Measurements from ENCODE around the gene TRIM25. TPM values are rescaled to one million over a fixed set of nuclear protein-coding genes. Genes with fewer than 3 reads are reported as not detected.

TRIM25 gene
- total RNA-seq, 1 donor from 2014 or later: 114 TPM

GRCh38 chr17:56926704-56927103 is 12.9 kb upstream of the TRIM25 start:
- no peak for DNase-seq (ENCODE audit: low spot score)

GRCh38 chr17:56926270-56926669 is 12.4 kb upstream of the TRIM25 start:
- no peak for DNase-seq (ENCODE audit: low spot score)

- DNase-seq (ENCODE audit: low spot score): no peak
Observed at GRCh38 chr17:56925088-56925487, 11.2 kb upstream of the TRIM25 start.

GRCh38 chr17:56919717-56920116 is 5.9 kb upstream of the TRIM25 start:
- DNase-seq (ENCODE audit: low spot score): no peak

- no peak for DNase-seq (ENCODE audit: low spot score)
Observed at GRCh38 chr17:56918916-56919315, 5.1 kb upstream of the TRIM25 start.

GRCh38 chr17:56917559-56918296 is 3.9 kb upstream of the TRIM25 start:
- DNase-seq (ENCODE audit: low spot score): no peak

GRCh38 chr17:56914581-56915273 is 878 bp upstream of the TRIM25 start:
- no peak for DNase-seq (ENCODE audit: low spot score)

- DNase-seq (ENCODE audit: low spot score): peak; percentile 89
Observed at GRCh38 chr17:56913353-56913866, 439 bp downstream of the TRIM25 start.

GRCh38 chr17:56913000-56913311 is 893 bp downstream of the TRIM25 start:
- DNase-seq (ENCODE audit: low spot score): no peak

- peak; percentile 89 for DNase-seq (ENCODE audit: low spot score)
Observed at GRCh38 chr17:56912105-56912999, 1.5 kb downstream of the TRIM25 start.

- no peak for DNase-seq (ENCODE audit: low spot score)
Observed at GRCh38 chr17:56910509-56911235, 3.2 kb downstream of the TRIM25 start.

GRCh38 chr17:56909742-56910508 is 3.9 kb downstream of the TRIM25 start:
- DNase-seq (ENCODE audit: low spot score): no peak

GRCh38 chr17:56908001-56908542 is 5.8 kb downstream of the TRIM25 start:
- DNase-seq (ENCODE audit: low spot score): no peak

GRCh38 chr17:56903560-56903959 is 10.3 kb downstream of the TRIM25 start:
- DNase-seq (ENCODE audit: low spot score): no peak

GRCh38 chr17:56902348-56902747 is 11.5 kb downstream of the TRIM25 start:
- peak; percentile 57 for DNase-seq (ENCODE audit: low spot score)

GRCh38 chr17:56899403-56899802 is 14.4 kb downstream of the TRIM25 start:
- DNase-seq (ENCODE audit: low spot score): peak; percentile 55

GRCh38 chr17:56898874-56899273 is 15.0 kb downstream of the TRIM25 start:
- DNase-seq (ENCODE audit: low spot score): peak; percentile 75

- no peak for DNase-seq (ENCODE audit: low spot score)
Observed at GRCh38 chr17:56897646-56898424, 16.0 kb downstream of the TRIM25 start.

GRCh38 chr17:56896968-56897359 is 16.9 kb downstream of the TRIM25 start:
- no peak for DNase-seq (ENCODE audit: low spot score)
